Activated T-cell treated with anti-CD3 and anti-CD28 coated beads for 24 hours (primary cell): ENCODE measurements around the gene RRBP1.

Experiments used
- DNase-seq: peaks from one replicate; pipeline ENCODE4 v3.0.0-alpha.2; 2020; ENCODE audit warnings: low read depth

The RRBP1 gene

DNA sequence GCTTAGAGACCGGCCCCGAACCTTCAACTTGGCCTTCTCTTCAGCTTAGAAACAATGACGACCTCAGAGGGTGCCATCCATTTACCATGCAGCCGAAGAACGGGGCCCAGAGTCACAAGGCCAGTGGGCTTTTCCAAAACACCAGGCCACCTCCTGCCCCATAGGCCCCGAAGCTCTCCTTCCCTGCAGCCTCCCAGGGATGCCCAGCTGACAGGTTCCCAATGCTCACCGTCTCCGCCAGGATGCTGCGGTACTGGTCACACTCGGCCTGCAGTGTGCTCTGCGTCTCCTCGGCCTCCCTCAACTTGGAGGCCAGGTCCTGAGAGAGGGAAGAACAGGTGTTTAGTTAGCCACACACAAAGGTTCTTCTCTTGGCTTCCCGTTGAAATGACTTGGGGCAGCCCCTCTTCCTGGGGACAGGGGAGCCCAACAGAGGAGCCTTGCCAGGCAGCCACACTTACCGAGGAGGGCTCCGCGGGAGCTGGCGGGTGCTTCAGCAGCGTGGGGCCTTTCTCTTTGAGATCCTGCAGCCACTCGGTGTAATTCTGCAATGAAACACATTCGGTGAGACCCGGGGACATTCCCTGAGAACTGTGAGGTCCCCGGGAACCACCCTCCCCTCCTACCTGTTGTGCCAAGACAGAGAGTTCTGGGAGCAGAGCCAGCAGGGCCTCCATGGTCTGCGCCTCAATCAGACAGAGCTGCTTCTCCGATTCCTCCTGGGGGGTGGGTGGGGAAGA lies 60.6 kb downstream of the RRBP1 start:
- DNase-seq, result no peak

DNA sequence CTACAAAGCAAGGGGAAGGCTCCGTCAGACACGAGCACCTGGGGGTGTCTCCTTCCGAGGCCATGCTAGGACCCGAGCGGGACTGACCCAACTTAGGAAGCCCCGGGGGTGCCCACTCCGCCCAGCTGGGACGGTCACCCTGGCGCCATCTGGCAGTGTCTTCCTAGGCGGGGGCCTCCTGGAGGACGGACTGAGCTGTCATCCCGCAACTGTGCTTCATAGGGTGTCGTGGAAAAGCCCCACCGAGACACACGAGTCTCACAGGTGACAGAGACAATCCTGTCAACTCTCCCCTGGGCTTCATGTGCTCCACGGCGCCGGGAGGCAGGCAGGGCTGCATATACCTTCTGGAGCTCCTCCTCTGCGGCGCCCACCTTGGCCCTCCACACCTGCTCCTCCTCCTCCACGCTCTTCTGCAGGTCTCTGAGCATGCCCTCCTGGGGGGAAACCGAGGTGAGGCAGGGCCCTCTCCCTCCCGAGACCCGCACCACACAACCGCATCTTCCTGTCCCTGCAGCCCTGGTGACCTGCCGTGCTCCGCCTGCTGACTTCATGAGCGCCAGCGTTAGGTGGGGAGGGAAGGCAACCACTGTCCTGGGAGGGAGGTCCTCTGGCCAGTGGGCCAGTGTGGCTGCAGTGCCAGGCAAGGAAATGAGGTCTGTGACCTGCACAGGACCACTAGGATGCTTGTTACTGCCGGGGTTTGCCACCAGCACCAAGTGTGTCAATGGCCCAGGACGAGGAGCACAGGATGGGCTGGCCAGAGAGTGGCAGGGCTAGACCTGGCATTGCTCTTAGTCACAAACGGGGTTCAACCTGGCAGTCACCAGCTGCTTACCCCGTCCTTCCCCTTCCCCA lies 61.4 kb downstream of the RRBP1 start:
- DNase-seq, result no peak

DNA sequence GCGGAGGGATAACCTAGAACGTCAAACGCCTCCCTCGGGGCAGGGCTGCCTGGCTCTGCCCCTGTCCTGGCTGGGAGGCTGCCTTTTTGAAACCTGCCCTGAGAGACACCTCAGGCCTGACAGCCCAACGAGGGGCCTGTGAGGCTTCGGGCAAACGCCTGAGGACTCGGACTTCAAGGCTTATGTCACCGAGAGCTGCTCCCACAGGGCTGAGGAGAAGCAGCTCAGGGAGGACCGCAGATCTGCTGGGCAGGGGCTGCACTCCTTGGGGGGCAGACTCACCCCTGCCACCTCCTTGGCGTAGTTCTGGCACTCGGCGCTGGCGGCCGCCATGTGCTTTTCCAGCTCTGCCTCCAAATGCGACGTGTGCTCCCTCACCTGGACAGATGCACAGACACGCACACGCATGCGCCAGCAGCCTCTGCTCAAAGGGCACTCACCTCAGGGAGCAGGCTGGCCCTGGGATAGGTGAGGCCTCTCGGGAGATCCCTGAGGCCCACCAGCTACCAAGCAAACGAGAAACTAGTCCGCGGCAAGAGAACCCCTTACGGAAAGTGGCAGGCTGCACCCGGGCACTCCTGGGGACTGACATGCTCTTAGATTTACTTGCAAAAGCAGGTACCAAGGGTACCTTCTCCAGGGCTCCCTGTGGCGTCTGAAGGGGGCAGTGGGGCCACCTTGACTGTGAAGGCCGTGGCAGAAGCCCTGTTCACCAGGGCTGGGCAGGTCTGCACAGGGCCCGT lies 62.5 kb downstream of the RRBP1 start:
- DNase-seq, result no peak

DNA sequence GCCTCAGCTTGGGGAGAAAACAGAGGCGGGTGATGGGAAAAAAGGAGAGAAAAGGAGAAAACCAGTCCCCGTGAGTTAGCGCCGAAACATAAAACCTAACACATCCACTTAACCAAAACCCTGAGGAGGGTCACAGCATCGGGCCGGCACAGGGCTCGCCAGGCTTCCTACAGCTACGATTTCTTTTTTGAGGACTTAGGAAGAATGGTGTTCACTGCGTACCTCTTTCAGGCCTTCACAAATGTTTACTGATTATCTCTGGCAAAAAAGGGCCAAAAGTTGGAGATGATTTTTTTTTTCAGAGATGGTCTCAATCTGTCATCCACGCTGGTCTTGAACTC lies 63.4 kb downstream of the RRBP1 start:
- no peak for DNase-seq

DNA sequence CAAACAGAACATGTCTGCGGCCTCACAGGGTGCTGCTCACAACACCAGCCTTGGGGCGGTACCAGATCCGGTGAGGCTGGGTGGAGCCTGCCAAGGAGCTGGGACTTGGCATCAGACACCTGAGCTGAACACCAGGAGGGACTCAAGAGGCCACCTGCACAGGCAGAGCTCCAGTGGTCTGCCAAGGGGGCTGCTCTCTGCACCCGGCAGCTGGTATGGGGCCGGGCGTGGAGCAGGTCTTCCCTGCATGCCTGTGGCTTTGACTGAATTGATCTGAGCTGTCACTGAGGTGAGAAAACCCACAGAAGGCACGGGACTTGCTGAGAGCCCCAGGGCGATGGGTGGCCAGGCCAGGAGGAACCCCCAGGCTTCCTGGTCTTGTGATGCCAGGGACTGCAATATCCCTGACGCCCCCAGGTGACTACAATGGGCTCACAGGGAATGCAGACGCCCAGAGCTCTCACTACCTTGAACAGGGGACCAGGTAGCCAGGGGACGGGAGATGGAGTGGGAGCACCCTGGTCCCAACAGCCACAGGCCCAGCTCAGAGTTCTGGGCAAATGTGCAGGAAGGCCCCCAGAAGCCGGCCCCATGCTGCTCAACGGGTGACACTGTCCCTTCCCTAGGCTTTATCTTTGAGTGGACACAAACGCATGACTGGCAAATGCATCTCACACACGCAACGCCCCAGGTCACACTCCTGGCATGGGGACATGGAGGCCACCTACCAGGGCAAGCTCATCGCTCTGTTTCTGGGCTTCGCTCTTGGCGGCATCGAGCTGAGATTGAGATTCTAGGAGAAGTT lies 64.0 kb downstream of the RRBP1 start:
- no peak for DNase-seq

DNA sequence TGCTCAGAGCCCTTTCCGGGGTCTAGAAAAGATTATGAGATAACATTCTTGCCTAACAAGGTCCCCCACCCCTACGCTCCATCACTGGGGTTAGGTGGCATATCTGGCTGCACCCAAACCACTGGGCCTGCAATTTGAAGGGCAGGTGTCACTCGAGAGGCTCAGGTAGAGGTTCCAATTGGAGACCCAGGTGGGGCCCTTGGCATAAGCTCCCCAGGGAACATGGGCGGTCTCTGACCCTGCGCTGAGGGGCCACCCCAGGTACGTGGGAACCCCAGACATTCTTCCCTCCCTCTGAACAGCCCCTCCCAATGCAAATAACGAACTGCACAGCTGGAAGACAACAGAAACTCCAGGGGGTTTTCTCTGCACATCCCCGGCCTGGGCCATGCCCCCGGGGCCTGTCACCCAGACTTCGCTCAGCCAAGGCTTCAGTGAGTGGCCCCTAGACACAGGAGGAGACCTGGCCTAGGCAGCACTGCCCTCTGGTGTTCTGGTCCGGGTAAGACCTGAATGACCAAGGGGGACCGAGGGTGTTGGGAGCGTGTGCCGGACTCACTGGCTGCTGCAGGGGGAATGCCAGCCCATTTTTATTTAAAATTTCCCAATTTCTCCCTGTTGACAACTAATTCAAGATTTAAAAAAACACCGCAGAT lies 64.7 kb downstream of the RRBP1 start:
- DNase-seq, result peak; percentile 38

DNA sequence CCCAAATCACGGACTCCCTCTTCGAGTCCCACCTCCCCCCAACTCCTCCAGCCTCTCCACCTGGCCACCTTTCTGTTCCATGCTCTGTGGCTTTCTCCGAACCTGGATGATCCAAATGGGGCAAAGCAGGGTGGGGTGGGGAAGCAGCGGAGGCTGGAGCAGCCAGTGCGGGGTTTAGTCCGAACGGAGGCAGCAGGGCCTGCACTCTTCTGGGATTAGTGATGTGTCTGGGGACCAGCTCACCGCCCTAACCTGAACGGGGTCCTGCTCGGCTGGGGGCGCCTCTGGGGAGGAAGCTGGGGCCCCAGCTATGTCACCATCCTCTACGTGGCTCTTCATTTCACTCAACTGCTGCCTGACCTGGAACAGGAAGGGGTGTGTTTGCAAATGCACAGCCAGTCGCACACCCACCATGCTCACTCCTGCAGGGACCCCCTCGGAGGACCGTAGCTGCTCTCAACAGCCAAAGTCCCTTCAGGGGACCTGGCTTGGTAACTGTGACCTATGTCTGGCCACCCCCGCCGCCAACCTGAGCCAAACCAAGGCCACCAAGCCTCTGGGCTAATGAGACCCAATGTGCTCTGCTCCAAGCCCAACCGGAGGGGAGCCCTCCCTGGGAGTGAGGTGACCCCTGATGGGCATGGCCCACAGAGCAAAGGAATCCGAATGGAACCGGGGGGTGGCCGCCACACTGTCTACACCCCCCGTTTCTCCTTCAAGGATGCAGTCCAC lies 65.4 kb downstream of the RRBP1 start:
- no peak for DNase-seq

DNA sequence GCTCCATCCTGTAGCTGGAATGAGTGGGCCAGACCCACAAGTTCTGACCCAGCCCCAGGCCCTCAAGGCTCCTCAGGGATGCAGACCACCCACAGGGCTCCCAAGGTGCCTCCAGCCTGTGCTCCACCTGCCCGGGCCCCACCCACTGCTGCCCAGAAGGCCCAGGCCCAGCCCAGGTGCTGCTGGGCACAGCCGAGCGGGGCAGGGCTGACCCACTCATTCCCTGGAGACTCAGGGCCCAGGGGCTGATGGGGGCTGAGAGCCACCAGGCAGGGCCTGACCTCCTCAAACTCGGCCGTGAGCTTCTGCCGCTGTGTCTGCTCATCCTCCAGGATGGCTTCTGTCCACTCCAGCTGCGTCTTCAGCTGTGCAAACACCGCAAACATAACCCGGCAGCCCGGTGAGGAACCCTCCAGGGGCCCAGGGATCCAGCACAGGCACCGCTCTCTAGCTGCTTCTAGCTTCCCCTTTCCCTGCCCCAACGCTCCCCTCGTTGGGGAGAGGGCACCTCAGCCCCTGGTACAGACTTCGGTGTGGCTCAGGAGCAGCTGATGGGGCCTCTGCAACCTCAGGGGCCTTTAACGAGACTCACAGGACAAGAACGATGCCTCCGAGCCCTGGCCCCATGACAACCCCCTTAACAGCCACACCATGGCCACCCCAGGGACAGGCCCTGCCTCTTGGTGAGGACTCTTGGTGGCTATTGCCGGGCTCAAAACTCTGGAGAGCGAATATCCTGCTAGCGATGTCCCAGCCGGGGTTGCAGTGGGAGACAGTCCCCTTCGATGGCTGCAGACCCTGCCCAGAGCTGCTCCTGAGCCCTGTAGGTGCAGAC lies 66.2 kb downstream of the RRBP1 start:
- no peak for DNase-seq

DNA sequence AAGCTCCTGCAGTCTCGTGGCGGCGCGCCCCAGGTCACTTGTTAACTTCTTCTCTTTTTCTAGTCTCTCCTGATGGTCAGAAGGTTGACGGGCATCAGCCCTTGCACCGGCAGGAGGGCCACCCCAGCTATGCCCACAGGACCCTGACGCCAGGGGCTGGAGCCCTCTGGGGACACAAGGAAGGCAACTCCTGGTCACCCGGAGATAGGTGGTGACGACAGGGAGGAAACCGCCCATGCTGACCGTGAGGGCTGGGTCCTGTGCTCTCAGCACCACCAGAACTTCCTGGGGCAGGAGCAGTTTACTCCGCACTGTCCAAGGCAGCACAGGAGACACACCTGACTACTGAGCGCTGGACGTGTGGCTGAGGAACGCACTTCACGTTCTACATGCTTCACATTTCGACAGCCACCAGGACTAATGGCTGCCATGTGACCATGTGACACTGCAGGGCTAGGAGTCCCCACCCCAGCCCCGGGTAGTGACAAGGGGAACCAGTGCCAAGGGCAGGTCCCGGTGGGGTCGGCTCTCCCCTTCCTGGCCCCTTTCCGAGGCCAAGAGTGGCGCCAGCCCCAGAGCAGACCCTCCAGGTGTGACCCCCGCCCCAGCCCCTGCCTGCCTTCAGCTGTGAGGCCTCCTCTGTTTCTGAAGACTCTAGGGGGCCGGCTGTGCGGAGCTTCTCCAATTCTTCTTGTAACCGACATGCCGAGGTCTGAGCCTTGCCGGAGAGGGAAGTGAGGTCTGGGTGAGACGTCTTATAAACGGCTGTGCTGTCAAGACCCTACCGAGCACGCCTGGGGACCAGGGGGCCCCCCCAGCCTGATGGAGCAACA lies 67.0 kb downstream of the RRBP1 start:
- no peak for DNase-seq

DNA sequence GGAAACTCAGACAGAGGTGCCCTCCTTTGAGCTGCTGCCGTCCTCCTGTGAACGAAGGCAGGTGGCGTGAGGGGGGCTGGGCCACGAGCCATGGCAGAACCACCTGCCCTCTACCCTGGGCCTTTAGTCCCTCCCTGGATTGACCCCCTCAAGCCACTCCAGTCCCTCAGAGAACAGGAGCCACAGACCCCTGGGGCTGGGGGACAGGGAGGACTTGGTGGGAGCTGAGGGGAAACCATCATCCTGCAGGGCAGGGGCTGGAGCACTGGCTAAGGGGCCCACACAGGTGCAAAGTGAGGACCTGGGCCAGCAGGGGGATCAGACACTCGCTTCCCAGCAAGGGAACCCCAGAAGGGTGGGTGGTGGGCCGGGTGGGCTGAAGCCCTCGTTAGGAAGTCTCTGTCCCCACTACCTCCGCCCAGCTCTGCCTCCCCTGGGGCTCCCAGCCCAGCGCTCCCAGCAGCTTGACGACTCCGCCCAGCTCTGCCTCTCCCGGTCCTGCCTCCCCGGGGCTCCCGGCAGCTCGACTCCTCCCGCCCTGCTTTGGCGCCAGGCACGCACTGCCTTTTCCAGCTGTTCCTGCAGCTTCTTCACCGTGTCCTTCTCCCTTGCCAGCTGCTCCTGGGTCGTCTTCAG lies 67.7 kb downstream of the RRBP1 start:
- DNase-seq, result no peak

DNA sequence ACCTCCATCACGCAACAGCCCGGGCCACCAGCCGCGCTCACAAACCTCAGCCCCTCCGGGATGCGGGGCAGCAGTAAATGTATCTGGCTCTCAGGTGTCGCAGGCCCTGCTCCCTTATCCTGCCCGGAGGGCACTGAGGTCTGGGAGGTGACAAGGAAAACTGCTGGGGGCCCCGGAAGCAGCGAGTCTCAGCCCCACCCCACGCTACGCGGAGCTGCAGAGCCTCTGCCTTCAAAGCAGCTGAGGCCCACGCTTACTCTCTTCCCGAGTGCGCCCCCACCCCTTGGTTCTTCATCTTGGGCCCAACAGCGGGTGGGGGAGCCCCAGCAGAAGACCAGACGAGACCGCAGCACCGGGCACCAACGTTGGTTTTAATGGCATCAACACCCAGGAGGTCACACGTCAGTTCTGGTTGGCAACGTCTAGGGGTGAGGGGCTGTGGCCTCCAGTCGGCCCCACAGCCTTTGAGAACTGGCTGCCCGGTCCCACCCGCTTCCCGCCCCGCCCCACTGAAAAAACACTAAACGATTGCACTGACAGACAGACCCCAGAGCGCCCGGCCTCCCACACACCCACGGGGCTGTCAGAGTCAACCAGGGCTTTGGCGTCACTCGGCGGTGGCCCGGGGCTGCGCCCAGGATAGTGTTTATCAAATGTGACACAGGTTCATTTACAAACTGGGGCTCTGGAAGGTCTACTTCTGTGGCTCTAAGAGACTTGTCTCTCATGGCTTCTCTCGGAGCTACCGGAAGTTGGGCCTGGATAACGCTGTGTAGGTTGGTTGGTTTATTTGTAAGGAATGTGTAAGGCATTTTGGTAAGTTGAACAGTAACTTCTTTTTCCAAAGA lies 68.5 kb downstream of the RRBP1 start:
- DNase-seq, result no peak

DNA sequence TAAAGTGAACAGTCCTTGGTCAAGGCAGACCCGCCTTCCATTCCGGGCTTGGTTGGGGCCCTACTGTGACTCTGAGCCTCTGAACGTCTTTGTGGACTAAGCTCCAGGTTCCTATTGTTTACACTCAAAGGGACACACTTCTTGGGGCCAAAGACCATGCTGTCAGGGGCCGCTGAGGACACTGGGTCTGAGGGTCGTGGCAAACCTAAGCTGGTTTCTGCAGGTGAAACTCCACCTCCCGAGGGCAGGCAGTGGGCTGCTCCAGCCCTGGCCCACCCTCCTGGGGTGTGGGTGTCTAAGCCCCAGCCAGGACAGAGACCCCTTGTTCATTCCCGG lies 69.1 kb downstream of the RRBP1 start:
- DNase-seq, result no peak

DNA sequence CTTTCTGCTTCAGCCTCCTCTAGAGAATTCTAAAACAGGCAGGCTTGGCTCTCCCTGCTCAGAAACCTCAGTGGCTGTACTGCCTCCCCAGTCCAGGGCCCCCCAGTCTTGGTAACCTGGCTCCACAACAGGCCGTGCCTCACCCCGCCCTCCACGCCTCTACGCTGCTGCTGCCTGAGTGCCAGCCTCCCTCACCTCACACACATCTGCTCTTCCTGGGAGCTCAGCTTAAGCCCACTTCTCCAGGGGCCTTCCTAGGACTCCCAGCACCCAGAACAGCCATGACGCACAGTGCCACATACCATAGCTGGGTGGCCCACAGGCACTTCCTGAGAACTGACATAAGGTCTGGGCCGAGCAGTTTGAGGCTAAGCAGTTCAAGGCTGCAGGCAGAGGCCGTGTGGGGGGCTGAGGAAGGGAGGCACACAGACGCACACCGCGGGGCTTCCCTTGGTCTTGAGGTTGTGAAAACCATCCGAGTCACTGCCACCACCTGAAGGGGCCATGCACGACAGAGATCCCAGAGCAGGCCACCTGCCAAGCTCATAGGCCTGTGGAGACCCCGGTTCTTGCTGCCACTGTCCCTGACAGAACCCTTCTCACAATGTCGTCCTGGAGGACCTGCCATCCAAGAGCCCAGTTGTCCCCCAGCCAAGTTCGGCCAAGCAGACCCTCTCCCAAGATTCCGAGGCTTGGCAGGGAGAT lies 69.6 kb downstream of the RRBP1 start:
- peak; percentile 19 for DNase-seq

DNA sequence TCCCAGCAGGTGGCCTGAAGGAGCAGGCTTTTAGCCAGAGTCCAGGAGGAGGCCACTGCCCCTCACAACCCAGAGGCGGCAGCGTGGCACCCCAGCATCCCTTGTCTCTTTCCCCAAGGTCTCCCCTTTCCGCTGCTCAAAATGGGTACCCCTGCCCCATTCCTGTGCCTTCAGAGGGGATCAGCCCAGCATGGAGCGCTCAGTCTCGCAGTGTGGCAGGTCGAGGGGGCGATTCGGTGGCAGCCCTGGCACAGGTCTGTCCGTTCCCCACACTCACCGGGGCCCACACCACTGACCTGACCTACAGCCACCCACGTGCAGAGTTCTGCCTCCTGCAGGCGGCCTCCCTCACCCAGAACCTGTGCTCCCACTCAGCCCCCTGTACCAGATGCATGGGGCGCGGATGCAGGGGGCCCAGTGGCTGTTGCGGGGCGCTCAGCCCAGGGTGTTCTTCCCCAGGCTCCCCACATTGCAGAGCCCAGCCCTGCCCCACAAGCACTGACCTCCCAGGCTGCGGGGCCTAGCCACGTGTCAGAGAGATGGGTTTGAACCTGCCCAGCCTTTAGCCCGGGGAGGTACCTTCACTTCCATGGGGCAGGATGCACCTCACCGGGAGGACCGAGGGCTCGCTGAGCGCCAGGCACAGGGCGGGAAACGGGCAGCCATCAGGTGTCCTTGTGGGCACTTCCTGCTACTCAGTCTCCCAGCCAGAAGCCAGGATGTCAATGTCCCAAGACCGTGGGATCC lies 70.3 kb downstream of the RRBP1 start:
- DNase-seq, result no peak

DNA sequence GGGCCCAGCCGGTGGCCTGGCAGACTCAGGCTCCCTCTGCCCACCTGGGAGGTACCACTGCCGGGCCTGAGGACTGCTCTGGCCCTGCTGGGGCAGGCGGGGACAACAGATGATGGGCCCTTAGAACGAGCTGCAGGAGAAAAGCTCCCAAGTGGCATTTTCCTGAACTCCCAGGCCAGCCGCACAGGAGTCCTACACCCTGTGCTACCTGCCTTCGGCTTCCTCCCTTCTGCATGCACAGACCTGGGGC lies 70.8 kb downstream of the RRBP1 start:
- no peak for DNase-seq

DNA sequence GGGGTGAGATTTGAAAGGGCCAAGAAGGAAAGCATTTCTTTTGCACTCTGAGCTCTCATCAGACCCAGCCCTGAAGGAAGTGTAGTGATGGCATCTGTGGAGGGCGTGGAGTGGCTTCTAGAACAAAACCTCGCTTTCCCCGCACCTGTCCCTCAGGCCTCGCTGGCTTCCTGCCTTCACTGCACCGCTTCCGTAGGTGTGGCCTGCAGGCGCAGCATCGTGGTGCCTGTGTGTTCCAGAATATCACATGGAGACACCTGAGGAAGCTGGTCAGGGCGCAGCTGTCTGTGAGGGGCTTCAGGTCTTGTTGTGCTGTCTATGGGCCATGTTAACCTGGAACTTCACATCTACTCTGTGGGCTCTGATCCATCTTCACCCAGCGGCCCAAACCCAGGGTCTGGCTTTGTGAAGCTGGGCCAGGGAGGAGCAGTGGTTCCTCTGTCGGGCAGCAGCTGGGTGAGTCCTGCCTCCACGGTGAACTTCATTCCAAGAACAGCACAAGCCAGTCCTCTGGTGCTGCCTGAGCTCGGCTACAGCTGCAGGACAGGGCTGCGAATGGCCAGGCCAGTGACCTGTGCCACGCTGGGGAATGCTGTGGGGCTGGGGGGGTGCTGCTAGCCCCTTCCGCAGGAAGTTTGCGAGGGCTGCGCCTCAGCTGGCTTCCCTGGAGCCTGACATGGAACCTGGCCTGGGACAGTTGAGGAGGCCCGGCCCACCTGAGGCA lies 71.3 kb downstream of the RRBP1 start:
- DNase-seq, result peak; percentile 43
